Bronchial epithelial cell (primary cell): ENCODE results near the gene MLLT11. TPM values are rescaled to one million over a fixed set of nuclear protein-coding genes. Genes with fewer than 3 reads are reported as not detected.

Experiments used
- DNase-seq: peaks from one replicate; pipeline ENCODE4 v3.0.0-alpha.2; 2010; ENCODE audit warnings: low read depth
- FAIRE-seq: peaks from 2 replicates; lab custom pipeline; 2011; peaks lifted over from hg19 to GRCh38; lab: Jason Lieb, UNC
- H3K27me3 ChIP-seq: 2 replicates; pipeline ENCODE4 v1.5.1; 2011; ENCODE audit warnings: low read length; ENCODE audit not compliant: control insufficient read depth, insufficient read depth
- H3K36me3 ChIP-seq: 2 replicates; pipeline ENCODE4 v1.5.1; 2011; ENCODE audit warnings: low read length; ENCODE audit not compliant: control insufficient read depth, insufficient read depth
- H3K4me3 ChIP-seq: 2 replicates; pipeline ENCODE4 v1.5.1; 2011; ENCODE audit warnings: mild to moderate bottlenecking, low read depth, low read length, control low read depth
- total RNA-seq: library from RNA; depleted of rRNA; stranded (reverse); fragments of >200 nt; gene quantifications from 2 replicates; pipeline ENCODE4 v1.2.1, GENCODE V29; 2014
- TF ChIP-seq, protein P1 (sequence below): IDR thresholded peaks from 2 replicates; pipeline ENCODE4 v1.5.1; 2011; ENCODE audit warnings: mild to moderate bottlenecking, moderate library complexity, low read length, control low read depth, inconsistent platforms; ENCODE audit not compliant: insufficient read depth, severe bottlenecking

The MLLT11 gene
- total RNA-seq, 1 donor from 2014 or later: 0.79 TPM

DNA sequence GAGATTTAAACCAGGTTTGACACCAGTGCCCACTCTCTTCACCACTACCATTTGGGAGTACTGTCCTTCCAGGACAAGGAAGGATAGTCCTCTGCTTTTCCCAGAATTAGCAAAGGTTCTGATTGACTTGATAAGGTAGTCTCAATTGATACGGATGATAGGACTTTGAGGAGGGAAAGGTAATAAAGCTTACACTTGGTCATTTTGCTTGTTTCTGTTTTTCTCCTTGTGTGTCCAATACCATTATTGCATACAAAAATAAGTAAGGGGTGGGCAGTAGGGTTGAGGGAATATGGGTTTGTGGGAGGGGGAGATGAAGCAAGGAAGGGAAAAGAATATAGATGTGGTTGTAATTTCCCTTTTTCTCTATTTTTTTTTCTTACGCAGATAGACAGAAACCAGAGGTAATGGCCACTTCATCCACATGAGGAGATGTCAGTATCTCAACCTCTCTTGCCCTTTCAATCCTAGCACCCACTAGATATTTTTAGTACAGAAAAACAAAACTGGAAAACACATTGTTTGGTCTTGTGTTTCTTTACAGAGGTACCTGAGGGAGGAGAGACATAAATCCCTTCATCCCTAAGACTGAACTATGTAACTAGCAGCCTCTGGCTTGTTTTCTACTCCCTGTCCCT lies 10.0 kb upstream of the MLLT11 start:
- DNase-seq (no peak), FAIRE-seq (no peak)
- TF ChIP-seq, protein P1, sequence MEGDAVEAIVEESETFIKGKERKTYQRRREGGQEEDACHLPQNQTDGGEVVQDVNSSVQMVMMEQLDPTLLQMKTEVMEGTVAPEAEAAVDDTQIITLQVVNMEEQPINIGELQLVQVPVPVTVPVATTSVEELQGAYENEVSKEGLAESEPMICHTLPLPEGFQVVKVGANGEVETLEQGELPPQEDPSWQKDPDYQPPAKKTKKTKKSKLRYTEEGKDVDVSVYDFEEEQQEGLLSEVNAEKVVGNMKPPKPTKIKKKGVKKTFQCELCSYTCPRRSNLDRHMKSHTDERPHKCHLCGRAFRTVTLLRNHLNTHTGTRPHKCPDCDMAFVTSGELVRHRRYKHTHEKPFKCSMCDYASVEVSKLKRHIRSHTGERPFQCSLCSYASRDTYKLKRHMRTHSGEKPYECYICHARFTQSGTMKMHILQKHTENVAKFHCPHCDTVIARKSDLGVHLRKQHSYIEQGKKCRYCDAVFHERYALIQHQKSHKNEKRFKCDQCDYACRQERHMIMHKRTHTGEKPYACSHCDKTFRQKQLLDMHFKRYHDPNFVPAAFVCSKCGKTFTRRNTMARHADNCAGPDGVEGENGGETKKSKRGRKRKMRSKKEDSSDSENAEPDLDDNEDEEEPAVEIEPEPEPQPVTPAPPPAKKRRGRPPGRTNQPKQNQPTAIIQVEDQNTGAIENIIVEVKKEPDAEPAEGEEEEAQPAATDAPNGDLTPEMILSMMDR: no peak
- no peak overlapping the region for H3K4me3 ChIP-seq
- H3K27me3 ChIP-seq: no peaks in the 10 kb centered on the region
- peaks cover 16% of the 10 kb centered on the region for H3K36me3 ChIP-seq

DNA sequence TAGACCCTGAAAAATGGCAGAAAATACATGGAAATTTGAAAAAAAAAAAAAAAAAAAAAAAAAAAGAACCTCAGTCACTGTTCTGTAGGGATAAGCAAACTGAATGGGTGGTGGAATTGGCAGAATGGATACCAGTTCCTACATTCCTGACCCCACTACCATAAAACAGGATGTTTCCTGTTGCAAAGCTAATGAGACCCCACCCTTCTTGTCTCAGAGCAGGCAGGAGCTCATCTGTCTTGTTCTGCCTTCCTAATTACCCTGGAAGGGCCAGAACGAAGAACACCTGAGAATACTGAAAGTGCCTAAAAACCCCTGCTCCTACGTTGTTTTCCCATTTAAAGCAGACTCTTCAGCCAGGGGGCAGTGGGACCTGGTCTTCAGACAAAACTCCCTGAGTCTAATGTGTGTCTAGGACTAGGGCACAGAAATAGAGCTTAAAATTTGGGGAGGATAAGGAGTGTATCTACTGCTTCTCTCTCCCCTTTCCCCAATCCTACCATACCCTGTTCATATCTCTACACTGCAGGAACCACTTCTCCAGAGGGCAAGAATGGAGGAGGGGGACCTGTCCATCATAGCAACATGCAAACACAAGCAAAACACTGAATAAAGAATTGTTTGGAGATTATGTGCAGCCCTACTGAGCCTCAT lies 8.7 kb upstream of the MLLT11 start:
- FAIRE-seq: no peak
- Histone ChIP-seq H3K4me3 (no peak overlapping the region), H3K27me3 (no peaks in the 10 kb centered on the region), H3K36me3 (peaks cover 18% of the 10 kb centered on the region)
- TF ChIP-seq, protein P1: no peak
- no peak for DNase-seq

DNA sequence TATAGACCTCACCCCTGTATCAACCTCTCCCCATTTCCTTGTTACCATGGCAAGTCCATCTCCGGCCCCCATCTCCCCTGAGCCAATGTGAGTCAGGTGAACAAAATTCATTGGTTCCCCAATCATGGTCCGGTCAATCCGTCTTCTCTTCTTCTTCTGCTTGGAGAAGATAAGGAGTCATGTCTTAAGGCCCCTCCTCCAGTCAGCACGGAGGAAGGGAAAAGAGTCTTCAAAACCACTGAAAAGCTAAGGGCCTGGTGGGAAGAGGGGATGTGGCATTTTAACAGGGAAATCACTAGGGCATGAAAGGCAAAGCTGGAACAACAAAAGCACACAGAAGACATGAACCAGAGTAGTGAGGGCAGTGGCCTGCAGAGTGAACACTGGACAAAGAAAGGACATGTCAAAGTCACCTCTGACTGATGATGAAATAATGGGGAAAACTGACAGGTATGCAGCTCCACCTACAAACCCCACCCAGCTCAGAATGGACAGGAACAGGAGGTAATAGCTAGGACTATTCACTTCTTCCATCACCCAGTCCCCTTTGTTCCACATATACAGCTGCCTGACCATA lies 5.1 kb upstream of the MLLT11 start:
- FAIRE-seq: no peak
- H3K27me3 ChIP-seq: no peaks in the 10 kb centered on the region
- peaks cover 24% of the 10 kb centered on the region for H3K36me3 ChIP-seq
- TF ChIP-seq, protein P1: no peak
- no peak overlapping the region for H3K4me3 ChIP-seq
- no peak for DNase-seq

DNA sequence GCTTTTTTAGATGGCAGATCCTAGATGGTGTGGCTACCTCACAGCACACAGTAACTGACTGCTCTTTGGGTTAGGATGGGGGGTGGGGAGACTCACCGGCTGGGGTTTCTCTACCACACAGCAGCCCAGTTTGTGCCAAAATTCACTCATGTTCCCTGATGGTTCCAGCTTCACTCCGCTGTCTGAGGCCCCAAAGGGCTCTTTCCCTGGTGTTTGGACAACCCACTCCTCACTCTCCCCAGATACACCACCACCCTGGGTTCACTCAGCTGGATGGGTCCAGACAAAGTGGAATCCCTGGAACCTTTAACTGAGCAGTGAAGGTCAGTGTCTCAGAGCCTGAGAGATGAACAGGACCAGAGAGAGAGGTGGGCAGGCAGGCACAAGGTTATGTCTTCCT lies 4.6 kb upstream of the MLLT11 start:
- Histone ChIP-seq H3K27me3 (no peaks in the 10 kb centered on the region), H3K4me3 (no peak overlapping the region), H3K36me3 (peaks cover 24% of the 10 kb centered on the region)
- TF ChIP-seq, protein P1: no peak
- FAIRE-seq: no peak
- DNase-seq: no peak

DNA sequence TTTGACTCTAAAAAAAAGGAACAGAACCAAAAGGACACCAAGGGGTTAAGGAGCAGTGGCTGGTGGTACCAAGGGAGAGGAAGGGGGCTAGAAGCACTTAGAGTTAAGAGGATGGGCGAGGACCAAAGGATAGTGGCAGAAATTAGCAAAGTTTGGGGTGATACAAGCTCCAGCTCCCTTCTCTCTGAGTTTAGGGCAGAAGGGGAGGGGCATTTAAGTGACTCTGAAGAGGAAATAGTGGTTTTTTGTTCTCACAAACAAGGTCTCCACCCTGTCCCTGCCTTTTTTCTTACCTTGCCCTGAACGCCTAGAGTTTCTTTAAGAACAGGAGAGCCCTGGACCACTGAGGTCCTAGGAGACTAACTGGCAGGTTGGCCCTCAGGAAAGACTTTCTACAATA lies 4.0 kb upstream of the MLLT11 start:
- Histone ChIP-seq H3K27me3 (no peaks in the 10 kb centered on the region), H3K36me3 (peaks cover 24% of the 10 kb centered on the region), H3K4me3 (no peak overlapping the region)
- DNase-seq (no peak), FAIRE-seq (no peak)
- TF ChIP-seq, protein P1: no peak
